Measurements from ENCODE around the gene CDHR3.

The CDHR3 gene

GRCh38 chr7:106039486-106040060, 76.5 kb downstream of the CDHR3 start:
- FAIRE-seq (no peak), DNase-seq (ENCODE audit: insufficient read length, low spot score) (no peak)
- no peak for TF ChIP-seq CTCF (IDR thresholded peaks at IDR 0.05; ENCODE audit: insufficient read depth, missing control alignments)

- DNase-seq (ENCODE audit: insufficient read length, low spot score) (peak; percentile 34), FAIRE-seq (no peak)
- TF ChIP-seq CTCF (IDR thresholded peaks at IDR 0.05; ENCODE audit: insufficient read depth, missing control alignments) = peak; percentile 58
These were observed 78.2 kb downstream of the CDHR3 start for GRCh38 chr7:106041140-106041717.

- DNase-seq (ENCODE audit: insufficient read length, low spot score) (no peak), FAIRE-seq (no peak)
- TF ChIP-seq CTCF (IDR thresholded peaks at IDR 0.05; ENCODE audit: insufficient read depth, missing control alignments) = no peak
These were observed 79.1 kb downstream of the CDHR3 start for GRCh38 chr7:106042196-106042611.

GRCh38 chr7:106045139-106045538, 82.1 kb downstream of the CDHR3 start:
- TF ChIP-seq CTCF (IDR thresholded peaks at IDR 0.05; ENCODE audit: insufficient read depth, missing control alignments) = no peak
- no peak for FAIRE-seq
- no peak for DNase-seq (ENCODE audit: insufficient read length, low spot score)

GRCh38 chr7:106045586-106045985, 82.5 kb downstream of the CDHR3 start:
- TF ChIP-seq CTCF (IDR thresholded peaks at IDR 0.05; ENCODE audit: insufficient read depth, missing control alignments) = no peak
- FAIRE-seq (no peak), DNase-seq (ENCODE audit: insufficient read length, low spot score) (no peak)

- no peak for TF ChIP-seq CTCF (IDR thresholded peaks at IDR 0.05; ENCODE audit: insufficient read depth, missing control alignments)
- DNase-seq (ENCODE audit: insufficient read length, low spot score) (no peak), FAIRE-seq (no peak)
These were observed 84.1 kb downstream of the CDHR3 start for GRCh38 chr7:106047184-106047583.

Data from D721Med (cell line).